D341Med (cell line): ENCODE results near the gene CLPTM1L.
A peak's percentile ranks its signal among the peaks of the same experiment; 100 is the strongest.
"Not testable (repeated sequence)": the region's sequence is repeated elsewhere in the genome, so short reads cannot be mapped to it uniquely, and the experiment has no call there.

Experiments
- DNase-seq: peaks from one replicate; pipeline ENCODE4 v3.0.0; 2012; ENCODE audit warnings: low spot score

CLPTM1L gene

DNA sequence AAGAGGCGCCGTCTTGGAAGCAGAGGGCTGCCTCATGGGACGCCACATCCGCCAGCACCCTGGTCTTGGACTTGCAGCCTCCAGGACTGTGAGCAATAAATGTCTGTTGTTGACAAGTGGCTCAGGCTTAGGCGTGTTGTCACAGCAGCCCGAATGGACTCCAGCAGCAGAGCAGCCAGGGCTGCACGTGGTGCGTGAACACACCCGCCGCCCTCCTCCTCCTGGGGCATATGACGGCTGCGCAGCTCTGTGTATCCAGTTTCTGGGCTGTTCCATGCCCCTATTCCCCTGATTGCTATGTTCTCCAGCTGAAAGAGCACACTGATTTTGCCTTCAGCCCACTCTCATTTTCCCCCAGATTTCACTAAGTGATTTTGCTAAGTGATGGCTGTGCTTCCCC, 36.0 kb upstream of the CLPTM1L start:
- no peak for DNase-seq

- no peak for DNase-seq
Measured at GRCh38 chr5:1380011-1380817, 35.3 kb upstream of the CLPTM1L start.

GRCh38 chr5:1378866-1379659, 34.2 kb upstream of the CLPTM1L start:
- peak; percentile 31 for DNase-seq

GRCh38 chr5:1378096-1378495, 33.2 kb upstream of the CLPTM1L start:
- DNase-seq = peak; percentile 72

DNA sequence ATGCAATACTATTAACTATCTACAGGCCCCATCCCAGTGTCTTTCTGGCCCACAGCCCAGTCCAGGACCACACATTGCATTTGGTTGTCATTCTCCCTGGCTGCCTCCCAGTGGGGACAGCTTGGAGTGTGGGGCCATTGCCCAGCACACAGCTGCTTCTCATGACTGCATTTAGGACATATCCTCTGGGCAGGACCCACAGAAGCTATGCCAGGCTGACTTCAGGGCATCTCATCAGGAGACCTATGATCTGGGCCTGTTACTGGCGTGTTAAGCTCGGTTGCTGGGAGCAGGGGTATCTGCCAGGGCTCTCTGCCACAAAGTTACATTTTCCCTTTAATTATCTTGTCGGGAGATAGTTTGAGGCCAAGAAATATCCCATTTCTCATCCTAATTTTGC, 32.1 kb upstream of the CLPTM1L start:
- DNase-seq = no peak

DNA sequence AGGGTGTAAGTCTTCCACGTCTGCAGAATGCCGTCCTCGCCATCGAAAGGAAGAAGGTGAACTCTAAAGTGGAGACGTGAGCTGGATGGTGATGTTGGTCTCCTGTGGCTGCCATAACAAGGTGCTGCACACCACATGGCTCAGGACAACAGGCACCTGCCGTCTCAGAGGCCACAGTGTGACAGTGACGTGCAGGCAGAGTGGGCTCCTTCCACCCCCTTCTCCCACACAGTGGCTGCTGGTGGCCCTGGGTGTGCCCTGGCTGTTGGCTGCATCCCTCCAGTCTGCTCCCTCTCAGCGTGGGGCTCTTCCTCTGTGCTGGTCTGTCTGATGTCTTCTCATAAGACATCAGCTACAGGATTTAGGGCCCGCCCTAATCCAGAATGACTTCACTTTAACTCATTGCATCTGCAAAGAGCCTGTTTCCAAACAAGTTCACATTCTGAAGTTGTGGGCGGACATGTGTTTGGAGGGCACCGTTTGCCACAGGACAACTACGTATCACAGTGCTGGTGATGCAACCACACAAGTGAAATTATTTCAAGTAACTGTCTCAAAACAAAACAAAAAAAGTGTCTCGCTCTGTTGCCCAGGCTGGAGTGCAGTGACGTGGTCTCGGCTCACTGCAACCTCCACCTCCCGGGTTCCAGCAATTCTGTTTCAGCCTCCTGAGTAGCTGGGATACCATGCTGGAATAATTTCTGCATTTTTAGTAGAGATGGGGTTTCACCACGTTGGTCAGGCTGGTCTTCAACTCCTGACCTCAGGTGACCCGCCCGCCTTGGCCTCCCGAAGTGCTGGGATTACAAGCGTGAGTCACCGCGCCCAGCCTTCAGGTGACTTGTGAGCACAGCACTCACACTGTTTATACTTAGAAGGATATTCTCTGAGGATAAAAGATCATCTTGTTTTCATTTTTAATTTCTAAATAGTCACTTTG, 31.2 kb upstream of the CLPTM1L start:
- no peak for DNase-seq

GRCh38 chr5:1374679-1375055, 29.8 kb upstream of the CLPTM1L start:
- DNase-seq = no peak

- DNase-seq = no peak
Measured at GRCh38 chr5:1374030-1374678, 29.3 kb upstream of the CLPTM1L start.

DNA sequence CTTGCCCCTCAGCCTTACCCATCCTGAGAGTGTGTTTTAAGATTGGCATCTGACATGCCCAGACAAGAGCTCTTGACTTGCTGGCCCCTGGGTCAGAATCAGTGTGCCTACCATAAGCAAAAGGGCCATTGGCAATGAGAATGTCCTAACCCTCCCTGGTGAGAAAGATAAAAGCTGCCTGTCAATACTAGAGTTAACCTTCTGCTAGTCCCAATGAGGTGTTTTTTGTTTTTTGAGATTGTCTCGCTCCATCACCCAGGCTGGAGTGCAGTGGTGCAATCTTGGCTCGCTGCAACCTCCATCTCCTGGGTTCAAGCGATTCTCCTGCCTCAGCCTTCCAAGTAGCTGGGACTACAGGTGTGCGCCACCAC, 27.1 kb upstream of the CLPTM1L start:
- not testable (repeated sequence) for DNase-seq

- DNase-seq = no peak
Measured at GRCh38 chr5:1371218-1371971, 26.5 kb upstream of the CLPTM1L start.

DNA sequence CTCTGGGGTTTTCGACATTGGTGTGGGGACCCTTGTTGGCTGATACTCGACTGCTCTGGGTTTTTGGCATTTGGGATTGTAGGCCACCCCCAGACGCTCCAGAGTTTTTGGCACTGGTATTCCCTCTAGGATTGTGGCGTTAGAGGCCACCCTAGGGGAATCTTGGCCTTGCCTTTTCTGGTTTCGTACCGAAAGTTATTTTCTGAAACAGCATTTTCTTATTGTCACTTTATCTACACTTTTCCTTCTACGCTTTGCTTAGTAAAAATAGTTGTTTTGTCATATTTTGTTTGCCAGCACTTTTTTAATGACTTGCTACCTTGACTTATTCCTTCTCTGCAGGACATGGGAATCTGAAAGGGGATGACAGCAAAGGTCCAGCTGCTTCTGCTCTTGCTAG, 25.1 kb upstream of the CLPTM1L start:
- DNase-seq = no peak

DNA sequence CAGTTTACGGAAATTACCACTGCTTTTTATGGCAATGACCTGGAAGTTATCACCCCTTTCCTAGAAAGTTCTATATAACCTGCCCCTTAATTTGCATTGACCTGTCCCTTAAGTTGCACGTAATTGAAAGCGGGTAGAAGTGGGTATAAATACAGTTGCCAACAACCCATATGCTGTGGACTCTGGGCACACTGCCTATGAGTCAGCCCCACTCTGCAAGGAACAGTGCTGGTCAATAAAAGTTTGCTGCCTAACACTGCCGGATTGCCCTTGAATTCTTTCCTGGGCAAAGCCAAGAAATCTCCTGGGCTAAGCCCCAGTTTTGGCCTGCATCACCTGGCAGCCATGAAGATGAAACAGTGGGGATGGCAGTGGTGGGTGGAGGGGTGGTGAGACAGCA, 23.9 kb upstream of the CLPTM1L start:
- DNase-seq = no peak

DNA sequence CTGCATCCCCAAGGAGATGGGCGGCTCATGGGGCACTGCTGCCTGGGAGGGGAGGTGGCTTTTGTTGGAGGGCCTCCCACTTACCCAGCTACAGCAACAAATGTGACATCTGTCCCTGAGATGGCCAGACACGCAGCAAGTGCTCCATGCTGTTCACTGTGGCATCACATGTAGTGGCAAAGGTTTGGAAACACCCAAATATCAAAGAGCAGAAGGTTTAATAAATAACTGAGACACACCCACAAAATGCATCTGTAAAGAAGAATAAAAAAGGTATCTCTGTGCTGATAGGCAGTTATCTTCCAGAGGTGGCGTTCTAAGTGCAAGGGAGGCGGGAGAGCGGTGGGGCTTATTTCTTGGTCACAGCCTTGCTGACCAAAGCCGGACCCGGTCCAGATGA, 23.3 kb upstream of the CLPTM1L start:
- DNase-seq = no peak

GRCh38 chr5:1367149-1367548, 22.2 kb upstream of the CLPTM1L start:
- DNase-seq = no peak

DNA sequence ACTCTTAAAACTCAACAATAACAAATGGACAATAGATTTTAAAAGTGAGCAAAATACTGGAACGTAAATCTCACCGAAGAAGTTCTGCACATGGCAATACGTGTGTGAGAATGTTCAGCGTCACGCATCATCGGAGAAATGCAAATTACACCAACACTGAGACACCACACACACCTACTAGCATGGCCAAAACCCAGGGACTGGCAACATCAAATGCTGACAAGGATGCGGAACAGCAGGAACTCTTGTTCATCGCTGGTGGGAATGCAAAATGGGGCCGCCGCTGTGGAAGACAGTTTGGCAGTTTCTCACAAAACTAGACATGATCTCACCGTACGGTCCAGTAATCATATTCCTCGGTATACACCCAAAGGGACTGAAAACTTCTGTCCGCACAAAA, 21.6 kb upstream of the CLPTM1L start:
- no peak for DNase-seq

- DNase-seq = no peak
Measured at GRCh38 chr5:1364211-1364610, 19.3 kb upstream of the CLPTM1L start.

GRCh38 chr5:1363581-1363980, 18.7 kb upstream of the CLPTM1L start:
- no peak for DNase-seq

- DNase-seq = no peak
Measured at GRCh38 chr5:1363160-1363559, 18.3 kb upstream of the CLPTM1L start.

- no peak for DNase-seq
Measured at GRCh38 chr5:1362242-1363015, 17.5 kb upstream of the CLPTM1L start.

- no peak for DNase-seq
Measured at GRCh38 chr5:1360861-1361260, 16.0 kb upstream of the CLPTM1L start.
